ENCODE measurements around the gene NPIPB2.

DNA sequence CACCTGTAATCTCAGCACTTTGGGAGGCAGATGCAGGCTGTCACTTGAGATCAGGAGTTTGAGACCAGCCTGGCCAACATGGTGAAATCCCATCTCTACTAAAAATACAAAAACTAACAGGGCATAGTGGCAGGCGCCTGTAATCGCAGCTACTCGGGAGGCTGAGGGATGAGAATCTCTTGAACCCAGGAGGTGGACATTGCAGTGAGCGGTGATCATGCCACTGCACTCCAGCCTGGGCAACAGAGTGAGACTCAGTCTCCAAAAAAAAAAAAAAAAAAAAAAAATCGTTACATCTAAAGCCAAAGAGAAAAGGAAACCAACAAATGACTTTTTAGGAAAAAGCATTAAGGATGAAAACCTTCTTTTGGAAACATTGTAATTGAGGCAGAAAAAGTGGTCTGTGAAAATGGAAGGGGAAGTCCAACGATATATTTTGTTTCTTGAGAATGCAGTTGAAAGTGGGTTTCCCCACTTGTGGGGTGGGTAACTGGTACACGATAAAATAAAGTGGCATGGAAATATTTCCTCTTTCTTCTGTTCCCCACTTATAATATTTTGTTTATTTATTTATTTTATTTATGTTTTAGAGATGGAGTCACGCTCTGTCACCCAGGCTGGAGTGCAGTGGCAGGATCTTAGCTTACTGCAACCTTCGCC lies 37.3 kb upstream of the NPIPB2 start:
- TF ChIP-seq HDAC2 (CRISPR knock-in tag; IDR thresholded peaks at IDR 0.05) (no peak), ATRX (CRISPR knock-in tag; IDR thresholded peaks at IDR 0.05; ENCODE audit: borderline replicate concordance) (no peak), ZNF282 (IDR thresholded peaks at IDR 0.05; ENCODE audit: partially characterized antibody) (no peak), ZNF101 (CRISPR knock-in tag; IDR thresholded peaks at IDR 0.05; ENCODE audit: borderline replicate concordance, low read depth) (no peak), ZNF274 (CRISPR knock-in tag; IDR thresholded peaks at IDR 0.05) (no peak)
- TF ChIP-seq, protein P1, sequence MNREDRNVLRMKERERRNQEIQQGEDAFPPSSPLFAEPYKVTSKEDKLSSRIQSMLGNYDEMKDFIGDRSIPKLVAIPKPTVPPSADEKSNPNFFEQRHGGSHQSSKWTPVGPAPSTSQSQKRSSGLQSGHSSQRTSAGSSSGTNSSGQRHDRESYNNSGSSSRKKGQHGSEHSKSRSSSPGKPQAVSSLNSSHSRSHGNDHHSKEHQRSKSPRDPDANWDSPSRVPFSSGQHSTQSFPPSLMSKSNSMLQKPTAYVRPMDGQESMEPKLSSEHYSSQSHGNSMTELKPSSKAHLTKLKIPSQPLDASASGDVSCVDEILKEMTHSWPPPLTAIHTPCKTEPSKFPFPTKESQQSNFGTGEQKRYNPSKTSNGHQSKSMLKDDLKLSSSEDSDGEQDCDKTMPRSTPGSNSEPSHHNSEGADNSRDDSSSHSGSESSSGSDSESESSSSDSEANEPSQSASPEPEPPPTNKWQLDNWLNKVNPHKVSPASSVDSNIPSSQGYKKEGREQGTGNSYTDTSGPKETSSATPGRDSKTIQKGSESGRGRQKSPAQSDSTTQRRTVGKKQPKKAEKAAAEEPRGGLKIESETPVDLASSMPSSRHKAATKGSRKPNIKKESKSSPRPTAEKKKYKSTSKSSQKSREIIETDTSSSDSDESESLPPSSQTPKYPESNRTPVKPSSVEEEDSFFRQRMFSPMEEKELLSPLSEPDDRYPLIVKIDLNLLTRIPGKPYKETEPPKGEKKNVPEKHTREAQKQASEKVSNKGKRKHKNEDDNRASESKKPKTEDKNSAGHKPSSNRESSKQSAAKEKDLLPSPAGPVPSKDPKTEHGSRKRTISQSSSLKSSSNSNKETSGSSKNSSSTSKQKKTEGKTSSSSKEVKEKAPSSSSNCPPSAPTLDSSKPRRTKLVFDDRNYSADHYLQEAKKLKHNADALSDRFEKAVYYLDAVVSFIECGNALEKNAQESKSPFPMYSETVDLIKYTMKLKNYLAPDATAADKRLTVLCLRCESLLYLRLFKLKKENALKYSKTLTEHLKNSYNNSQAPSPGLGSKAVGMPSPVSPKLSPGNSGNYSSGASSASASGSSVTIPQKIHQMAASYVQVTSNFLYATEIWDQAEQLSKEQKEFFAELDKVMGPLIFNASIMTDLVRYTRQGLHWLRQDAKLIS (CRISPR knock-in tag; IDR thresholded peaks at IDR 0.05), result no peak
- TF ChIP-seq, protein P2, sequence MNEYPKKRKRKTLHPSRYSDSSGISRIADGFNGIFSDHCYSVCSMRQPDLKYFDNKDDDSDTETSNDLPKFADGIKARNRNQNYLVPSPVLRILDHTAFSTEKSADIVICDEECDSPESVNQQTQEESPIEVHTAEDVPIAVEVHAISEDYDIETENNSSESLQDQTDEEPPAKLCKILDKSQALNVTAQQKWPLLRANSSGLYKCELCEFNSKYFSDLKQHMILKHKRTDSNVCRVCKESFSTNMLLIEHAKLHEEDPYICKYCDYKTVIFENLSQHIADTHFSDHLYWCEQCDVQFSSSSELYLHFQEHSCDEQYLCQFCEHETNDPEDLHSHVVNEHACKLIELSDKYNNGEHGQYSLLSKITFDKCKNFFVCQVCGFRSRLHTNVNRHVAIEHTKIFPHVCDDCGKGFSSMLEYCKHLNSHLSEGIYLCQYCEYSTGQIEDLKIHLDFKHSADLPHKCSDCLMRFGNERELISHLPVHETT (CRISPR knock-in tag; conservative IDR thresholded peaks at IDR 0.05), result no peak
